K562 (cell line): ENCODE data around the gene DNAJC15. TPM values are rescaled to one million over a fixed set of nuclear protein-coding genes. Genes with fewer than 3 reads are reported as not detected.

Source experiments
- ATAC-seq: fragments of 200-7000 bp; cut with Tn5 transposase; 3 replicates; pipeline ENCODE4 v1.9.1; 2020; ENCODE audit warnings: moderate library complexity
- BruUV-seq: library from RNA; stranded (reverse); fragments of 400-500 nt; replicated peaks from 2 replicates; lab custom pipeline; 2021; lab: Mats Ljungman, UMichigan
- CTCF ChIA-PET: fragments of 300-600 bp; formaldehyde crosslinking; extraction: SDS; loops from one replicate; lab custom pipeline; 2021; ENCODE audit warnings: low intra/inter-chr PET ratio; lab: Yijun Ruan, JAX
- POLR2A ChIA-PET: fragments of 300-600, 350-650 bp; sonication (Branson Sonifier 250); formaldehyde crosslinking; extraction: SDS; loops from one replicate; lab custom pipeline; 2021; ENCODE audit warnings: antibody characterized with exemption, inconsistent platforms; lab: Yijun Ruan, JAX
- DNase-seq, 4 experiments: peaks; one replicate each; pipeline versions ENCODE4 v3.0.0 to v3.0.0-alpha.2; 2011 to 2018; ENCODE audit warnings: low spot score in 3 of 4, mixed read lengths in 3 of 4; ENCODE audit errors: extremely low read depth in 1 of 4
- FAIRE-seq: peaks from 2 replicates; lab custom pipeline; 2011; peaks lifted over from hg19 to GRCh38; lab: Jason Lieb, UNC
- H2AFZ ChIP-seq: 2 replicates; pipeline ENCODE4 v1.6.0; 2011; ENCODE audit warnings: low read depth, low read length, control low read depth, inconsistent platforms
- H3K27ac ChIP-seq: fragments of 200-600 bp; 3 replicates; pipeline ENCODE4 v1.8.0; 2011; ENCODE audit warnings: low read depth, mild to moderate bottlenecking, control low read depth, inconsistent platforms, low read length, moderate library complexity, mixed read lengths; ENCODE audit errors: extremely low read depth
- H3K27me3 ChIP-seq, 2 experiments: fragments of 300-600 bp in 1 of 2; 2 replicates in 1 of 2; 3 replicates in 1 of 2; pipeline versions ENCODE4 v1.6.0 to v1.8.0; 2011; ENCODE audit warnings: inconsistent platforms in 2 of 2, low read length in 2 of 2, mild to moderate bottlenecking in 1 of 2, mixed read lengths in 1 of 2, moderate library complexity in 1 of 2; ENCODE audit not compliant: control insufficient read depth in 2 of 2, insufficient read depth in 2 of 2
- H3K36me3 ChIP-seq: fragments of 300-600 bp; 3 replicates; pipeline ENCODE4 v1.8.0; 2011; ENCODE audit warnings: mild to moderate bottlenecking, low read length, inconsistent platforms; ENCODE audit not compliant: control insufficient read depth, insufficient read depth
- H3K4me1 ChIP-seq, 2 experiments: fragments of 200-600 bp in 1 of 2; replicated peaks in 1 of 2; 2 replicates in 1 of 2; 3 replicates in 1 of 2; pipeline versions ENCODE4 v1.5.1 to v1.8.0; 2011; ENCODE audit warnings: inconsistent platforms in 2 of 2, low read length in 2 of 2, mild to moderate bottlenecking in 1 of 2, mixed read lengths in 1 of 2, moderate library complexity in 1 of 2; ENCODE audit not compliant: control insufficient read depth in 2 of 2, insufficient read depth in 2 of 2
- H3K4me2 ChIP-seq: 2 replicates; pipeline ENCODE4 v1.6.1; 2011; ENCODE audit warnings: low read length, control low read depth, inconsistent platforms, mixed read lengths; ENCODE audit not compliant: insufficient read depth
- H3K4me3 ChIP-seq: fragments of 200-600 bp; sonication (generic), shearing (Covaris generic); 2 replicates; pipeline ENCODE4 v1.5.1; 2016; ENCODE audit warnings: control low read depth, inconsistent platforms
- H3K79me2 ChIP-seq: fragments of 200-600 bp; 3 replicates; pipeline ENCODE4 v1.8.0; 2011; ENCODE audit warnings: low read length, inconsistent platforms; ENCODE audit not compliant: control insufficient read depth, insufficient read depth
- H3K9ac ChIP-seq, 2 experiments: 2 replicates each; pipeline versions ENCODE4 v1.6.0 to v1.6.1; 2011; ENCODE audit warnings: low read depth in 2 of 2, low read length in 2 of 2, control low read depth in 1 of 2, inconsistent platforms in 1 of 2, mild to moderate bottlenecking in 1 of 2, mixed read lengths in 1 of 2; ENCODE audit not compliant: insufficient read depth in 1 of 2
- H3K9me1 ChIP-seq: one replicate; pipeline ENCODE4 v1.6.0; 2011; ENCODE audit warnings: inconsistent platforms, mild to moderate bottlenecking, low read length, moderate library complexity; ENCODE audit not compliant: control insufficient read depth, insufficient read depth
- H3K9me3 ChIP-seq: replicated peaks from 2 replicates; pipeline ENCODE4 v1.5.1; 2011; ENCODE audit warnings: low read depth, low read length, inconsistent platforms; ENCODE audit not compliant: control insufficient read depth, insufficient read depth
- H4K20me1 ChIP-seq: replicated peaks from 2 replicates; pipeline ENCODE4 v1.6.1; 2011; ENCODE audit warnings: low read length, inconsistent platforms, mixed read lengths; ENCODE audit not compliant: control insufficient read depth, insufficient read depth
- ELF1 ChIP-seq: fragments of 200-800 bp; sonication (Bioruptor generic); IDR thresholded peaks from 2 replicates; pipeline ENCODE4 v1.6.1; 2016; ENCODE audit warnings: missing genetic modification characterization, missing compliant biosample characterization
- ERF ChIP-seq: fragments of 450-650 bp; formaldehyde crosslinking; IDR thresholded peaks from 2 replicates; pipeline ENCODE4 v1.4.0; 2020; ENCODE audit warnings: mild to moderate bottlenecking, mixed read lengths
- HMG20B ChIP-seq: fragments of 250-450 bp; sonication (Bioruptor Pico); IDR thresholded peaks from 2 replicates; pipeline ENCODE4 v1.5.0; 2021; ENCODE audit warnings: mild to moderate bottlenecking
- MEF2D ChIP-seq: conservative IDR thresholded peaks from 2 replicates; pipeline ENCODE4 v1.6.1; 2016; ENCODE audit warnings: low read depth, missing genetic modification characterization, missing compliant biosample characterization
- PCBP1 ChIP-seq: fragments of 200-400 bp; formaldehyde crosslinking; IDR thresholded peaks from 2 replicates; pipeline ENCODE4 v1.6.1; 2018; ENCODE audit warnings: mild to moderate bottlenecking, low read depth, low read length; ENCODE audit not compliant: poor library complexity, severe bottlenecking
- SIN3B ChIP-seq: fragments of 450-650 bp; IDR thresholded peaks from 2 replicates; pipeline ENCODE4 v1.6.1; 2017; ENCODE audit warnings: low read depth, mild to moderate bottlenecking, moderate library complexity
- TEAD1 ChIP-seq, 2 experiments: fragments of 450-650 bp in 1 of 2; sonication (generic) in 1 of 2; formaldehyde crosslinking; IDR thresholded peaks; 2 replicates each; pipeline versions ENCODE4 v1.4.0 to v1.8.0; 2020 to 2022; ENCODE audit warnings: mild to moderate bottlenecking in 2 of 2, missing genetic modification reagents in 1 of 2
- ZBTB17 ChIP-seq: fragments of 450-650 bp; formaldehyde crosslinking; IDR thresholded peaks from 2 replicates; pipeline ENCODE4 v1.4.0; 2020; ENCODE audit warnings: mild to moderate bottlenecking
- ZNF274 ChIP-seq: IDR thresholded peaks from 2 replicates; pipeline ENCODE4 v1.6.1; 2011; ENCODE audit warnings: low read depth, mild to moderate bottlenecking, low read length, moderate library complexity, borderline replicate concordance
- in situ Hi-C: fragments of 300-500 bp; cut with MboI; formaldehyde crosslinking; loops from 4 replicates; pipeline ENCODE4 v1.15.0; 2018; ENCODE audit warnings: inconsistent platforms, mixed read lengths
- intact Hi-C: fragments of 100-400 bp; cut with micrococcal nuclease; formaldehyde crosslinking; loops from 2 replicates; pipeline ENCODE4 v1.14.2; 2022
- polyA plus RNA-seq, 8 experiments: library from polyadenylated mRNA; depleted of rRNA in 4 of 8; stranded (reverse) in 5 of 8; unstranded in 3 of 8; fragments of >200 nt; fragmentation: Nextera tagmentation in 2 of 8; fragmentation: Illumina TruSeq in 1 of 8; extraction: Ambion mirVana in 2 of 8; extraction: Trizol in 1 of 8; gene quantifications; 2 replicates each; pipeline versions ENCODE4 v1.2.1 to v1.2.3, GENCODE V29; 2011 to 2014; ENCODE audit warnings: inconsistent platforms in 1 of 8, missing spikeins in 1 of 8
- total RNA-seq, 7 experiments: library from RNA; depleted of rRNA in 6 of 7; stranded (reverse); fragments of >200 nt in 6 of 7; fragmentation: Illumina TruSeq in 2 of 7; extraction: Trizol in 2 of 7; gene quantifications; 2 replicates each; pipeline versions ENCODE4 v1.2.1 to v1.2.3, GENCODE V29; 2011 to 2021; ENCODE audit warnings: low replicate concordance in 1 of 7
- TF ChIP-seq, protein P1 (sequence below): fragments of 450-650 bp; IDR thresholded peaks from one replicate; pipeline ENCODE4 v1.6.1; 2018; ENCODE audit warnings: mild to moderate bottlenecking, moderate library complexity; ENCODE audit not compliant: partially characterized antibody
- TF ChIP-seq, protein P2 (sequence below): fragments of 450-650 bp; formaldehyde crosslinking; IDR thresholded peaks from 2 replicates; pipeline ENCODE4 v1.4.0; 2020; ENCODE audit warnings: mild to moderate bottlenecking, moderate library complexity

Gene DNAJC15
- total and polyA plus RNA-seq, 9 of the 15 experiments (the other 6 are each of a cell fraction or from before 2014, with no cell fraction given) = 0.47 to 3.8 (median 1.0) TPM

DNA sequence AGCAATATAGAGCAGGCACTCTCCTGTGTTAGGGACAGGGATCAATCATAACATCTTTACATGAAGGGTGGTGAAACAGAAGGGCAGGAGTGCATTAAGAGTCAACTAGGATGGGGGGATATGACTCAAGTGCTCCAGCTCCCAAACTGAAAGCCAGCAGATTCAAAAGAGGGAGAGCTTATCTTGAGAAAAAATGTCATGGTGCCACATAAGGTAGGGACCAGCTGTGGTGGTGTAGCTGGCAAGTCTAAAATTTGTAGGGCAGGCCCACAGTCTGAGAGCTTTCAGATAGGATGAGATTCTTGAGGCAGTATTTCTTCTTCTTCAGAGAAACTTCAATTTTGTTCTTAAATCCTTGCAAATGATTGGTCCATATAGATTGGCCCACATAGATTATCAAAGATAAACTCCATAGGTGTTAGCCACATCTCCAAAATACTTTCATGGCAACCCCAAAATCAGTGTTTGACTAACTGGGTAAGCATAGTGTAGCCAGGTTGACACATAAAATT is 19.1 kb downstream of the DNAJC15 start:
- Histone ChIP-seq H3K4me2 (no peak overlapping the region), H3K79me2 (no peaks in the 10 kb centered on the region), H3K27me3 (no peaks in the 10 kb centered on the region), H3K9ac (no peak overlapping the region), H2AFZ (no peak overlapping the region), H3K9me1 (no peaks in the 10 kb centered on the region), H3K4me1 (no peaks in the 10 kb centered on the region), H4K20me1 (no peaks in the 10 kb centered on the region), H3K4me3 (no peak overlapping the region), H3K9me3 (no peaks in the 10 kb centered on the region), H3K27ac (no peak overlapping the region), H3K36me3 (no peaks in the 10 kb centered on the region)
- intact Hi-C loops = no loop called here
- TF ChIP-seq, protein P1, sequence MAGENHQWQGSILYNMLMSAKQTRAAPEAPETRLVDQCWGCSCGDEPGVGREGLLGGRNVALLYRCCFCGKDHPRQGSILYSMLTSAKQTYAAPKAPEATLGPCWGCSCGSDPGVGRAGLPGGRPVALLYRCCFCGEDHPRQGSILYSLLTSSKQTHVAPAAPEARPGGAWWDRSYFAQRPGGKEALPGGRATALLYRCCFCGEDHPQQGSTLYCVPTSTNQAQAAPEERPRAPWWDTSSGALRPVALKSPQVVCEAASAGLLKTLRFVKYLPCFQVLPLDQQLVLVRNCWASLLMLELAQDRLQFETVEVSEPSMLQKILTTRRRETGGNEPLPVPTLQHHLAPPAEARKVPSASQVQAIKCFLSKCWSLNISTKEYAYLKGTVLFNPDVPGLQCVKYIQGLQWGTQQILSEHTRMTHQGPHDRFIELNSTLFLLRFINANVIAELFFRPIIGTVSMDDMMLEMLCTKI = no peak
- TF ChIP-seq ERF (CRISPR knock-in tag) (no peak), PCBP1 (no peak), ELF1 (tag) (no peak), ZBTB17 (CRISPR knock-in tag) (no peak), MEF2D (tag) (no peak), ZNF274 (no peak), TEAD1 (CRISPR knock-in tag; IDR thresholded peaks at IDR 0.05) (no peak), HMG20B (CRISPR knock-in tag) (no peak), SIN3B (no peak)
- TF ChIP-seq, protein P2, sequence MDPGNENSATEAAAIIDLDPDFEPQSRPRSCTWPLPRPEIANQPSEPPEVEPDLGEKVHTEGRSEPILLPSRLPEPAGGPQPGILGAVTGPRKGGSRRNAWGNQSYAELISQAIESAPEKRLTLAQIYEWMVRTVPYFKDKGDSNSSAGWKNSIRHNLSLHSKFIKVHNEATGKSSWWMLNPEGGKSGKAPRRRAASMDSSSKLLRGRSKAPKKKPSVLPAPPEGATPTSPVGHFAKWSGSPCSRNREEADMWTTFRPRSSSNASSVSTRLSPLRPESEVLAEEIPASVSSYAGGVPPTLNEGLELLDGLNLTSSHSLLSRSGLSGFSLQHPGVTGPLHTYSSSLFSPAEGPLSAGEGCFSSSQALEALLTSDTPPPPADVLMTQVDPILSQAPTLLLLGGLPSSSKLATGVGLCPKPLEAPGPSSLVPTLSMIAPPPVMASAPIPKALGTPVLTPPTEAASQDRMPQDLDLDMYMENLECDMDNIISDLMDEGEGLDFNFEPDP (CRISPR knock-in tag) = no peak
- FAIRE-seq = no peak
- no TSS peak for BruUV-seq
- CTCF ChIA-PET = no interaction called here
- POLR2A ChIA-PET = no interaction called here
- ATAC-seq = no peak
- in situ Hi-C loops = no loop called here
- DNase-seq = no peak
